DMS153 (cell line): ENCODE measurements around the gene PARVA.
A peak's percentile ranks its signal among the peaks of the same experiment; 100 is the strongest.

Experiments used
- DNase-seq: peaks from one replicate; lab custom pipeline; 2025; lab: John Stamatoyannopoulos, UW

The PARVA gene

GRCh38 chr11:12556788-12557384 is 179.5 kb downstream of the PARVA start:
- DNase-seq = no peak

GRCh38 chr11:12559011-12559410 is 181.6 kb downstream of the PARVA start:
- DNase-seq = no peak

GRCh38 chr11:12560362-12560761 is 183.0 kb downstream of the PARVA start:
- no peak for DNase-seq

GRCh38 chr11:12560861-12561260 is 183.5 kb downstream of the PARVA start:
- DNase-seq = no peak

DNA sequence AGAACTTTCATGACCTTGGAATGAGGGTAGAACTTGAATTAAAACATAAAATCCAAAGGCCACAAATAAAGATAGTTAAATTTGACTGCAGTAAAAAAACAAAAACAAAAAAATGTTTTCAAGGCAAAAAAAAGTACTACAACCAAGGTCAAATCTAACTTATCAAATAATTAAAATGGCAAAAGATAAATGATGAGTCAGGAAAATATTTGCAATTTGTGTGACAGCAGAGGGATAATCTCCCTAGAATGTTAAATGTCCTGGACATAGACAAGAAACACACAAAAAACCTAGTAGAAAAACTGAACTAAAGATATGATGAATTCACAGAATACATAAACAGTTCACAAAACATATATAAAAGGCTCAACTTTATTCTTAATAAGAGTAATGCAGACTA is 186.6 kb downstream of the PARVA start:
- no peak for DNase-seq

DNA sequence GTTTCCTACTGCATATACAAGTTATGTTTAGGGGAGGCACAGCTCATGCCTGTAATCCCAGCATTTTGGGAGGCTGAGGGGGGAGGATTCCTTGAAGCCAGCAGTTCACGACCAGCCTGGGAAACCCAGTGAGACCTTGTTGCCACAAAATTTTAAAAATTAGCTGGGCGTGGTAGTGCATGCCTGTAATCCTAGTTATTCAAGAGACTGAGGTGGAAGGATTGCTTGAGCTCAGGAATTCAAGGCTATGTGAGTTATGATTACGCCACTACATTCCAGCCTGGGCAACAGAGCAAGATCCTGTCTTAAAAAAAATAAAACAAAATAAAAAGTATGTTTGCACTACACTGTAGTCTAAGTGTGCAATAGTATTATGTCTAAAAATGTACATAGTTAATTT is 188.0 kb downstream of the PARVA start:
- no peak for DNase-seq

DNA sequence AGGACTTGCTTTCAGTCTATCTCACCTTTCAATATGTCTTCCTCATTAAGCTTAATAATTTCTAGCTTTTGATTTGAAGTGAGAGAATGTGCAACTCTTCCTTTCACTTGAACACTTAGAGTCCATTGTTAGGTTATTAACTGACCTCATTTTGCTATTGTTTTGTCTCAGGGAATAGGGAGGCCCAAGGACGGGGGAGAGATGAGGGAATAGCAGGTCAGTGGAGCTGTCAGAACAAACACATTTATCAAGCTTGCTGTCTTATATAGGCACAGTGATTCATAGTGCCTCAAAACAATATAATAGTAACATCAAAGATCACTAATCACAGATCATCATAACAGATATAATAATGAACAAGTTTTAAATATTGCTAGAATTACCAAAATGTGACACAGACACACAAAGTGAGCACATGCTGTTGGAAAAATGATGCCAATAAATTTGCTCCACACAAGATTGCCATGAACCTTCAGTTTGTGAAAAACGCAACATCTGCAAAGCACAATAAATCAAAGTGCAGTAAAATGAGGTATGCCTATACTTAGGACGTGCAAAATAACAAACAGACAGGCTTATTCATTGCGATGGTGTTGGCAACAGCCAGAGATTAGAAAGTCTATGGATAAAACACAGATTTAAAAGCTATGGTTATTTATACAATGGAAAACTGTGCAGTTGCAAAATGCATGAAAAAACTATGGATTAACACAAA is 190.5 kb downstream of the PARVA start:
- no peak for DNase-seq

- DNase-seq = no peak
These were observed 192.4 kb downstream of the PARVA start for GRCh38 chr11:12569499-12570425.

GRCh38 chr11:12573707-12574485 is 196.5 kb downstream of the PARVA start:
- DNase-seq = no peak

DNA sequence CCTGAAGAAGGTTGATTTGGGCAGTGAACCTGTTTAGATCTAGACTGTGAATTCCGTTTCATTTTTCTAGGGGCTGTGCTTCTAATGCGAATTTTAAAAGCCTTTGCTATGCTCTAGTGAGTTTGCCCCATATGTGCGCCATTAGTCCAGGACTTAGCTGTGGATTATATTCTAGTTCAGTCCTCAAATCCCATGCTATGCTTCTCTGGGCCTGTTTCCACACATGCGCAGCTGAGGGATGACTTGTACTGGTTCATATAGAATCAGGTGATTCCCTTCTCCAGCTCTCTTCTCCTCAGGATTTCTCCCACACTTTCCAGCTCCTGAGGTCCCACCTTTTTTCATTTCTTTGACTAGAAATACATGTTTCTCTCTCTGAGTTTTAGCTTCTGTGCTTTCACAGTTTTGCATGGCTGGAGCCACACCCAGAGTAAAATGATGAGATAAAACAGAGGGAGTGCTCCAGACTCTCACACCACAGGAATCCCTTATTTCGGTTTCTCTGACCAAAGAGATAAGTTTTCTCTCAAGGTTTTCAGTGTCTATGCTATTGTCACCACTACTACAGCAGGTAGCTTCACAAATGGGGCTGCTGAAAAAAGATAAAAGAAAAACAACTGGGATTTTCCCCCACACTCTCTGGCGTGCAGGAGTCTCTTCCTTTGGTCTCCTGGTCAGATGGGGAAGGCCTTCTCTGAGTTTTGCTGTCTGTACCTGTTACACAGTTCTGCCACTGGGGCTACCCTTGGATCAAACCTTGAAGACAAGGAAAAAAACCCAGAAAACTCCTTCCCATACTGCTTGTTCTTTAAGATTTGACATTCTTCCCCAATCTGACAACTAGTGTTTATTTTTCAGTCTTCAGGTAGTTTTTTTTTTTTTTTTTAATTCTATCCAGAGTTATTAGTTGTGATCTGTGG is 200.6 kb downstream of the PARVA start:
- no peak for DNase-seq

- DNase-seq = no peak
These were observed 204.0 kb downstream of the PARVA start for GRCh38 chr11:12581416-12581815.

- DNase-seq = peak; percentile 9
These were observed 204.6 kb downstream of the PARVA start for GRCh38 chr11:12581923-12582322.
